Measurements from ENCODE around the gene TBC1D12. TPM values are rescaled to one million over a fixed set of nuclear protein-coding genes. Genes with fewer than 3 reads are reported as not detected.

TBC1D12 gene
- total RNA-seq, 2 experiments from 2014 or later: 0.27 to 0.42 TPM

DNA sequence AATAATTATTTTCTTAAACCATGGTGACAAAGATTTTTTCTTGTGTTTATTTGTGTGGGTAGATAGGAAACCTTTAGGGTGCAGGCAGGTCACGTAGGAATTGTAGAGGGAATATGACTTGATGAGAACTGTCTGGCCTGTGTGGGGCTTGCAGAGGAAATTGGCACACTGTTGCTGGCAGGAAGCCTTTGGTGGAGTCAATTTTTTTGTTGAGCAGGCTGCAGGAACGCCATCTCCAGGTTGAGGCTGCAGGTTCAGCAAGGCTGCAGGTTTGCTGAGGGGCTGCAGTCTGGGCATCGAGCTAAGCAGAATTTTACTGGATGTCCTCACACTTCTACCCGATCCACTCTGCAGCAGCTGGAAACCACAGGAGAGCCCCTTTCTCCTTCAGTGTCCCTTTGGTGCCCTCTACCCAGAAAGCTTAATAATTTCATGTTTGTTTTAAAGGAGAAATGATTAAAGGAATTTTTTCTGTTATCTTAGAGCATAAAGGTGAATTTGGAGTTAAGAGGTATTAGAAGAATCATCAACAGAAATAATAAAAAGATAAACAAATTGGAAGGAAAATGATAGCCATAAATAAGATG lies 37.0 kb downstream of the TBC1D12 start:
- POLR2A ChIA-PET: no interaction called here
- peaks cover 3% of the 10 kb centered on the region for H3K9me3 Mint-ChIP-seq
- no peaks in the 10 kb centered on the region for H3K27me3 ChIP-seq (ENCODE audit: control insufficient read depth in 1 of 2, insufficient read depth in 2 of 2, low read length in 2 of 2)
- H3K4me3 Mint-ChIP-seq: no peak overlapping the region
- H3K36me3 ChIP-seq (ENCODE audit: insufficient read depth, low read length): no peaks in the 10 kb centered on the region
- no peaks in the 10 kb centered on the region for H3K36me3 Mint-ChIP-seq (ENCODE audit: low read depth)
- H3K4me1 Mint-ChIP-seq (ENCODE audit: low read depth): no peaks in the 10 kb centered on the region
- intact Hi-C loops (cut with DNase I, micrococcal nuclease): no loop called here
- CTCF ChIA-PET: no interaction called here
- no peaks in the 10 kb centered on the region for H3K4me1 ChIP-seq (ENCODE audit: insufficient read depth, low read length)
- DNase-seq: no peak
- H3K27me3 Mint-ChIP-seq: peaks cover 32% of the 10 kb centered on the region
- peaks cover 0 to 7% of the 10 kb centered on the region in 2 experiments for H3K9me3 ChIP-seq (ENCODE audit: control insufficient read depth in 1 of 2, insufficient read depth in 1 of 2, low read length in 2 of 2)
- H3K4me3 ChIP-seq (ENCODE audit: low read length): no peak overlapping the region
- no peak overlapping the region for H3K27ac ChIP-seq (ENCODE audit: low read depth in 1 of 2, low read length in 2 of 2)
- TF ChIP-seq, protein P1, sequence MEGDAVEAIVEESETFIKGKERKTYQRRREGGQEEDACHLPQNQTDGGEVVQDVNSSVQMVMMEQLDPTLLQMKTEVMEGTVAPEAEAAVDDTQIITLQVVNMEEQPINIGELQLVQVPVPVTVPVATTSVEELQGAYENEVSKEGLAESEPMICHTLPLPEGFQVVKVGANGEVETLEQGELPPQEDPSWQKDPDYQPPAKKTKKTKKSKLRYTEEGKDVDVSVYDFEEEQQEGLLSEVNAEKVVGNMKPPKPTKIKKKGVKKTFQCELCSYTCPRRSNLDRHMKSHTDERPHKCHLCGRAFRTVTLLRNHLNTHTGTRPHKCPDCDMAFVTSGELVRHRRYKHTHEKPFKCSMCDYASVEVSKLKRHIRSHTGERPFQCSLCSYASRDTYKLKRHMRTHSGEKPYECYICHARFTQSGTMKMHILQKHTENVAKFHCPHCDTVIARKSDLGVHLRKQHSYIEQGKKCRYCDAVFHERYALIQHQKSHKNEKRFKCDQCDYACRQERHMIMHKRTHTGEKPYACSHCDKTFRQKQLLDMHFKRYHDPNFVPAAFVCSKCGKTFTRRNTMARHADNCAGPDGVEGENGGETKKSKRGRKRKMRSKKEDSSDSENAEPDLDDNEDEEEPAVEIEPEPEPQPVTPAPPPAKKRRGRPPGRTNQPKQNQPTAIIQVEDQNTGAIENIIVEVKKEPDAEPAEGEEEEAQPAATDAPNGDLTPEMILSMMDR (IDR thresholded peaks at IDR 0.05): no peak
- ATAC-seq (ENCODE audit: poor library complexity): no peak
- H3K27ac Mint-ChIP-seq: no peak overlapping the region

DNA sequence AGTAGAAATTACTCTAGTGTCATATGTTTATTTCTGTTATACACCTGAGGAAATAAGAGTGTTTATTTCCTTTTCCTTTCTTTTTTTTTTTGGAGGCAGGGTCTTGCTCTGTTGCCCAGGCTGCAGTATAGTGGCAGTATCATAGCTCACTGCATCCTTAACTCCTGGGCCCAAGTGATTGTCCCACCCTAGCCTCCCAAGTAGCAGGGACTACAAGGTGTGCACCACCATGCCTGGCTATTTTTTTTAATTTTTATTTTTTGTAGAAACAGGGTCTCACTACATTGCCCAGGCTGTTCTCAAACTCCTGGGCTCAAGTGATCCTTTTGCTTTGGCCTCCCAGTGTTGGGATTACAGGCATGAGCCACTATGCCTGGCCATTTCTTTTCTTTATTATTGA lies 37.8 kb downstream of the TBC1D12 start:
- TF ChIP-seq, protein P1 (IDR thresholded peaks at IDR 0.05): no peak
- peaks cover 0 to 7% of the 10 kb centered on the region in 2 experiments for H3K9me3 ChIP-seq (ENCODE audit: control insufficient read depth in 1 of 2, insufficient read depth in 1 of 2, low read length in 2 of 2)
- CTCF ChIA-PET: no interaction called here
- no peaks in the 10 kb centered on the region for H3K4me1 ChIP-seq (ENCODE audit: insufficient read depth, low read length)
- ATAC-seq (ENCODE audit: poor library complexity) (no peak), DNase-seq (no peak)
- Mint-ChIP-seq H3K4me1 (ENCODE audit: low read depth) (no peaks in the 10 kb centered on the region), H3K4me3 (no peak overlapping the region), H3K9me3 (peaks cover 3% of the 10 kb centered on the region), H3K36me3 (ENCODE audit: low read depth) (no peaks in the 10 kb centered on the region), H3K27me3 (peaks cover 33% of the 10 kb centered on the region), H3K27ac (no peak overlapping the region)
- POLR2A ChIA-PET: no interaction called here
- no peak overlapping the region for H3K4me3 ChIP-seq (ENCODE audit: low read length)
- no peaks in the 10 kb centered on the region for H3K36me3 ChIP-seq (ENCODE audit: insufficient read depth, low read length)
- H3K27me3 ChIP-seq (ENCODE audit: control insufficient read depth in 1 of 2, insufficient read depth in 2 of 2, low read length in 2 of 2): no peaks in the 10 kb centered on the region
- no peak overlapping the region for H3K27ac ChIP-seq (ENCODE audit: low read depth in 1 of 2, low read length in 2 of 2)
- intact Hi-C loops (cut with DNase I, micrococcal nuclease): no loop called here

DNA sequence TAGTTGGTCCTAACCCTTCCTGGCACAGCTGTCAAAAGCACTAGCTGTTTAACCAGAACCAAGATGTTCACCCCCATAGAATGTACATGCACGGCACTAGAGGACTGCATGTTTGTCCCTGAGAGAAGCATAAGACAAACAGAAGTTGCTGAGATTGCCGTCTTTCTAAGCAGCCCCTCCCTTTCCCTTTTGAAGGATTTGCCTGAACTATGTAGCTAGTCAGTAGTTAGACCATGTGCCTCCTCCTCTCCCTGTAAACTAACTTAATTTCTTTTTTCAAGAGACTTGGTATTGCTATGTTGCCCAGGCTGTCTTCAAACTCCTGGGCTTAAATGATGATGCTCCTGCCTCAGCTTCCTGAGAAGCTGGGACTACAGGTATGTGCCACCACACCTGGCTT lies 40.7 kb downstream of the TBC1D12 start:
- Histone ChIP-seq H3K36me3 (ENCODE audit: insufficient read depth, low read length) (no peaks in the 10 kb centered on the region), H3K4me3 (ENCODE audit: low read length) (no peak overlapping the region), H3K9me3 (ENCODE audit: control insufficient read depth in 1 of 2, insufficient read depth in 1 of 2, low read length in 2 of 2) (peaks cover 0 to 4% of the 10 kb centered on the region in 2 experiments), H3K27me3 (ENCODE audit: control insufficient read depth in 1 of 2, insufficient read depth in 2 of 2, low read length in 2 of 2) (no peaks in the 10 kb centered on the region), H3K27ac (ENCODE audit: low read depth in 1 of 2, low read length in 2 of 2) (no peak overlapping the region), H3K4me1 (ENCODE audit: insufficient read depth, low read length) (no peaks in the 10 kb centered on the region)
- Mint-ChIP-seq H3K36me3 (ENCODE audit: low read depth) (no peaks in the 10 kb centered on the region), H3K27ac (no peak overlapping the region), H3K4me1 (ENCODE audit: low read depth) (no peaks in the 10 kb centered on the region), H3K4me3 (no peak overlapping the region), H3K9me3 (no peaks in the 10 kb centered on the region), H3K27me3 (peaks cover 23% of the 10 kb centered on the region)
- ChIA-PET CTCF (no interaction called here), POLR2A (no interaction called here)
- DNase-seq (no peak), ATAC-seq (ENCODE audit: poor library complexity) (no peak)
- intact Hi-C loops (cut with DNase I, micrococcal nuclease): loop anchor here in 1 of 2 experiments (2.0 kb wide), 1 partner anchor 162 kb away; no protein-coding TSS in a partner anchor
- TF ChIP-seq, protein P1 (IDR thresholded peaks at IDR 0.05): no peak

All from CD4-positive, alpha-beta T cell (primary cell).